ENCODE results near the gene SWI5. TPM values are rescaled to one million over a fixed set of nuclear protein-coding genes. Genes with fewer than 3 reads are reported as not detected.

Gene SWI5
- total and polyA plus RNA-seq, 9 of the 15 experiments (the other 6 are each of a cell fraction or from before 2014, with no cell fraction given): 62.8 to 133 (median 95.9) TPM

GRCh38 chr9:128276574-128277270, 646 bp downstream of the SWI5 start (continued):
- TF ChIP-seq ZNF551 (CRISPR knock-in tag; IDR thresholded peaks at IDR 0.05): no peak
- TF ChIP-seq CHD1 (IDR thresholded peaks at IDR 0.05; ENCODE audit: low read length): no peak
- TF ChIP-seq SNRNP70 (optimal IDR thresholded peaks at IDR 0.05; ENCODE audit: low read depth, low read length): no peak
- no peak for TF ChIP-seq ZNF232 (CRISPR knock-in tag; IDR thresholded peaks at IDR 0.05)
- TF ChIP-seq NBN (IDR thresholded peaks at IDR 0.05; ENCODE audit: low read depth): no peak
- no peak for TF ChIP-seq ETV1 (tag; conservative IDR thresholded peaks at IDR 0.05; ENCODE audit: low read depth)
- no peak for TF ChIP-seq AFF1 (IDR thresholded peaks at IDR 0.05; ENCODE audit: low read depth in 1 of 2, partially characterized antibody in 2 of 2)
- no peak for TF ChIP-seq BCL6 (CRISPR knock-in tag; IDR thresholded peaks at IDR 0.05)
- TF ChIP-seq RCOR1 (IDR thresholded peaks at IDR 0.05; ENCODE audit: borderline replicate concordance in 1 of 2, low read depth in 2 of 2, low read length in 2 of 2): peak in 1 of 2 experiments; percentile 50; a peak in 1 of 4 replicates
- TF ChIP-seq JUNB (CRISPR knock-in tag; conservative IDR thresholded peaks at IDR 0.05): no peak
- TF ChIP-seq TCF15 (CRISPR knock-in tag; IDR thresholded peaks at IDR 0.05): peak; percentile 57; the same call in 1 of the 2 replicates
- no peak for TF ChIP-seq ZSCAN29 (IDR thresholded peaks at IDR 0.05)
- TF ChIP-seq MYBL2 (IDR thresholded peaks at IDR 0.05; ENCODE audit: low read depth): no peak
- TF ChIP-seq MYBL2 (CRISPR knock-in tag; IDR thresholded peaks at IDR 0.05; ENCODE audit: borderline replicate concordance): no peak
- no peak for TF ChIP-seq SMAD3 (CRISPR knock-in tag; conservative IDR thresholded peaks at IDR 0.05)
- TF ChIP-seq ELF4 (CRISPR knock-in tag; IDR thresholded peaks at IDR 0.05): 0 out of 2 replicates have a peak, but pooled peaks have one; percentile 42
- no peak for TF ChIP-seq TRIM24 (IDR thresholded peaks at IDR 0.05)
- TF ChIP-seq RNF219 (CRISPR knock-in tag; IDR thresholded peaks at IDR 0.05): no peak
- TF ChIP-seq CBX8 (IDR thresholded peaks at IDR 0.05; ENCODE audit: borderline replicate concordance, extremely low read depth, low read depth, low read length, poor library complexity, severe bottlenecking): no peak
